Thyroid gland (tissue), 4 donors: ENCODE results near the gene LDHAL6B.

Experiments used
- CTCF ChIP-seq, 6 experiments: fragments of 200-600 bp in 3 of 6; fragments of 450-650 bp in 3 of 6; sonication (generic) in 3 of 6; IDR thresholded peaks; one replicate each; pipeline ENCODE4 v1.5.1; 2016 to 2019; ENCODE audit warnings: antibody characterized with exemption in 6 of 6, mild to moderate bottlenecking in 2 of 6, inconsistent platforms in 1 of 6, moderate library complexity in 1 of 6
- POLR2A ChIP-seq, 2 donors: fragments of 450-650 bp; IDR thresholded peaks; one replicate each; pipeline ENCODE4 v1.6.1; 2017; ENCODE audit warnings: antibody characterized with exemption in 2 of 2, mild to moderate bottlenecking in 2 of 2, moderate library complexity in 1 of 2

DNA sequence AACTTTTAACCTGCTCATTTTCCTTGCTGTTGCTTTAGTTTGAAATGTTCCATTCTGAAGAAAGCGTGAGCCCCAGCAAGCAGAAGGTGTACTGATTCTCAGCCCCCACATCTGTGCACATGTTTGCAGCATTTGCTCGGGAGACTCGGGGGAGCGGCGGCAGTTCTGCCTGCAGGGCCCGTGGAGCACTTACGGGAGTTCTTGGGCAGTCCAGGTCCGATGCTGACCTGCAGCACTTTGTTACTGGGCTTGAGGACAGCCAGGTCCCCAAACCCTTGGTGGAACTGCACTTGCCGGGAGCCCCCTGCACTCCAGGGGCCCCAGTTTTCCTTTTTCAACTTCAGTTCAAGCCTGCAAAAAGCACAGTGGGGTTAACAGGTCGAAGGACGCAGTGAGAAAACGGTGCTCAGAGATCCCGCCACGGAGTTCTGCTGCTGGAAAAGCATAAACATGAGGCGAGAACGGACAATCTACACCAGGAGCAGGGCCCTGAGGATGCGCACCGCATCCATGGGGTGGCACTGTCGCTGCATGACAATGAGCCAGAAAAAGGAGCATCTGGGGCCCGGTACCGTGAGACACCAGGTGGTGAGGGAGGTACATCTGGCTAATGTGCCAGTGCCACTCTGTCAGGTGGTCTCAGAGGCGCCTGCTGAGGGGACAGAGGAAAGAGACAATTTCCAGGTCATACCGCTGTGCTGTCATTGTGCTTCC lies 45.6 kb upstream of the LDHAL6B start:
- TF ChIP-seq CTCF (IDR thresholded peaks at IDR 0.05) (peak in 3 of 6 experiments; percentile 21 to 25 (median 22)), POLR2A (IDR thresholded peaks at IDR 0.05) (no peak)
